HepG2 (cell line): ENCODE measurements around the gene CLTCL1. TPM values are rescaled to one million over a fixed set of nuclear protein-coding genes. Genes with fewer than 3 reads are reported as not detected.

ENCODE experiments used
- ATAC-seq: fragments of 200-7000 bp; cut with Tn5 transposase; 3 replicates; pipeline ENCODE4 v1.9.1; 2020; ENCODE audit warnings: mild to moderate bottlenecking, moderate library complexity
- BruUV-seq: library from RNA; stranded (reverse); fragments of 400-500 nt; replicated peaks from 2 replicates; lab custom pipeline; 2021; lab: Mats Ljungman, UMichigan
- CTCF ChIA-PET: fragments of 300-600 bp; formaldehyde crosslinking; extraction: SDS; loops from one replicate; lab custom pipeline; 2021; ENCODE audit warnings: low total read pairs, inconsistent platforms, low intra/inter-chr PET ratio; lab: Yijun Ruan, JAX
- POLR2A ChIA-PET: fragments of 350-600 bp; sonication (Branson Sonifier 250); formaldehyde crosslinking; loops from one replicate; lab custom pipeline; 2020; ENCODE audit warnings: antibody characterized with exemption, inconsistent platforms; lab: Yijun Ruan, JAX
- DNase-seq: peaks from one replicate; pipeline ENCODE4 v3.0.0-alpha.2; 2015; ENCODE audit warnings: low spot score
- FAIRE-seq: peaks from 3 replicates; lab custom pipeline; 2011; peaks lifted over from hg19 to GRCh38; lab: Jason Lieb, UNC
- H2AFZ ChIP-seq: one replicate; pipeline ENCODE4 v1.6.1; 2011; ENCODE audit warnings: low read length, inconsistent platforms
- H3K27ac ChIP-seq: fragments of 300-600 bp; 3 replicates; pipeline ENCODE4 v1.8.0; 2011; ENCODE audit warnings: mixed run types, mild to moderate bottlenecking, mixed read lengths, low read length, inconsistent platforms; ENCODE audit not compliant: insufficient read depth; ENCODE audit errors: extremely low read length
- H3K27me3 ChIP-seq, 2 experiments: fragments of 200-600 bp in 1 of 2; 2 replicates in 1 of 2; 3 replicates in 1 of 2; pipeline versions ENCODE4 v1.6.0 to v1.8.0; 2011; ENCODE audit warnings: low read length in 2 of 2, mild to moderate bottlenecking in 2 of 2, moderate library complexity in 2 of 2, inconsistent platforms in 1 of 2; ENCODE audit not compliant: insufficient read depth in 2 of 2, control insufficient read depth in 1 of 2
- H3K36me3 ChIP-seq, 2 experiments: fragments of 200-600 bp in 1 of 2; replicated peaks in 1 of 2; 2 replicates in 1 of 2; 3 replicates in 1 of 2; pipeline versions ENCODE4 v1.5.1 to v1.8.0; 2011; ENCODE audit warnings: low read length in 2 of 2, inconsistent platforms in 1 of 2; ENCODE audit not compliant: insufficient read depth in 2 of 2, control insufficient read depth in 1 of 2
- H3K4me1 ChIP-seq: 2 replicates; pipeline ENCODE4 v1.5.1; 2012; ENCODE audit warnings: low read length, inconsistent platforms; ENCODE audit not compliant: insufficient read depth
- H3K4me2 ChIP-seq: 2 replicates; pipeline ENCODE4 v1.6.0; 2011; ENCODE audit warnings: low read depth, low read length, inconsistent platforms
- H3K4me3 ChIP-seq, 3 experiments: fragments of 200-600 bp in 1 of 3; sonication (generic), shearing (Covaris generic) in 1 of 3; replicated peaks in 1 of 3; 2 replicates each; pipeline ENCODE4 v1.5.1; 2011 to 2016; ENCODE audit warnings: low read length in 3 of 3, inconsistent platforms in 2 of 3, low read depth in 2 of 3, mild to moderate bottlenecking in 2 of 3, control low read depth in 1 of 3, mixed read lengths in 1 of 3; ENCODE audit not compliant: insufficient read depth in 1 of 3
- H3K79me2 ChIP-seq: one replicate; pipeline ENCODE4 v1.6.1; 2011; ENCODE audit warnings: low read length, inconsistent platforms; ENCODE audit not compliant: insufficient read depth
- H3K9ac ChIP-seq: 2 replicates; pipeline ENCODE4 v1.6.0; 2011; ENCODE audit warnings: mild to moderate bottlenecking, low read depth, low read length, inconsistent platforms; ENCODE audit not compliant: insufficient read depth
- H3K9me3 ChIP-seq: 2 replicates; pipeline ENCODE4 v1.5.1; 2012; ENCODE audit warnings: mild to moderate bottlenecking, low read length
- H4K20me1 ChIP-seq: 2 replicates; pipeline ENCODE4 v1.6.0; 2011; ENCODE audit warnings: inconsistent platforms, mild to moderate bottlenecking, low read length, moderate library complexity; ENCODE audit not compliant: insufficient read depth
- AGO2 ChIP-seq: fragments of 200-400 bp; formaldehyde crosslinking; optimal IDR thresholded peaks from 2 replicates; pipeline ENCODE3; 2017; ENCODE audit warnings: mild to moderate bottlenecking, low read depth, low read length, moderate library complexity
- IKZF4 ChIP-seq: sonication (generic); formaldehyde crosslinking; IDR thresholded peaks from 2 replicates; pipeline ENCODE4 v1.5.1; 2020; ENCODE audit warnings: borderline replicate concordance, mild to moderate bottlenecking, low read depth, missing genetic modification reagents; ENCODE audit errors: not compliant biosample characterization
- PAX8 ChIP-seq: sonication (generic); formaldehyde crosslinking; IDR thresholded peaks from 2 replicates; pipeline ENCODE4 v1.8.0; 2022; ENCODE audit warnings: mild to moderate bottlenecking, missing genetic modification reagents, borderline replicate concordance
- SOX5 ChIP-seq: IDR thresholded peaks from 2 replicates; pipeline ENCODE4 v1.6.1; 2016; ENCODE audit warnings: borderline replicate concordance
- TBX2 ChIP-seq: sonication (generic); formaldehyde crosslinking; IDR thresholded peaks from 2 replicates; pipeline ENCODE4 v1.5.0; 2020; ENCODE audit warnings: missing genetic modification reagents, mild to moderate bottlenecking, borderline replicate concordance
- TGIF2 ChIP-seq: IDR thresholded peaks from 2 replicates; pipeline ENCODE4 v1.6.1; 2016; ENCODE audit warnings: control low read depth, missing compliant biosample characterization
- ZC3H13 ChIP-seq: sonication (generic); formaldehyde crosslinking; IDR thresholded peaks from 2 replicates; pipeline ENCODE4 v1.8.1; 2023; ENCODE audit warnings: mild to moderate bottlenecking, missing genetic modification reagents, moderate library complexity
- ZNF598 ChIP-seq: sonication (generic); formaldehyde crosslinking; IDR thresholded peaks from 2 replicates; pipeline ENCODE4 v1.5.1; 2020; ENCODE audit warnings: mild to moderate bottlenecking, missing genetic modification reagents, borderline replicate concordance
- ZNF619 ChIP-seq: sonication (generic); formaldehyde crosslinking; IDR thresholded peaks from 2 replicates; pipeline ENCODE4 v1.4.0; 2020; ENCODE audit warnings: mild to moderate bottlenecking, missing genetic modification reagents
- ZNF709 ChIP-seq: sonication (generic); formaldehyde crosslinking; IDR thresholded peaks from 2 replicates; pipeline ENCODE4 v1.5.0; 2020; ENCODE audit warnings: mild to moderate bottlenecking, missing genetic modification reagents
- ZNF839 ChIP-seq: sonication (generic); formaldehyde crosslinking; IDR thresholded peaks from 2 replicates; pipeline ENCODE4 v1.4.0; 2020; ENCODE audit warnings: missing genetic modification reagents, mild to moderate bottlenecking, borderline replicate concordance
- ZNF883 ChIP-seq: sonication (generic); formaldehyde crosslinking; IDR thresholded peaks from 2 replicates; pipeline ENCODE4 v1.5.1; 2020; ENCODE audit warnings: mild to moderate bottlenecking, missing genetic modification reagents; ENCODE audit errors: not compliant biosample characterization
- WGBS: methylation state at CpG from one replicate; pipeline ENCODE4 v1.1.6; 2017; ENCODE audit warnings: low lambda C conversion rate; 5-methylcytosine and 5-hydroxymethylcytosine counted together
- in situ Hi-C: cut with HindIII; loops from 2 replicates; pipeline ENCODE4 v1.10.0; 2017; ENCODE audit warnings: low pct_unique_long_range_greater_than_20kb; ENCODE audit not compliant: extremely low pct_ligation_motif_present
- intact Hi-C: fragments of 100-400 bp; cut with micrococcal nuclease; formaldehyde crosslinking; loops from one replicate; pipeline ENCODE4 v1.10.0; 2022; ENCODE audit not compliant: unreplicated experiment
- polyA plus RNA-seq, 8 experiments: library from polyadenylated mRNA; depleted of rRNA in 3 of 8; stranded (reverse) in 7 of 8; unstranded in 1 of 8; fragments of >200 nt; fragmentation: Illumina TruSeq in 4 of 8; extraction: Trizol in 4 of 8; gene quantifications; 2 replicates each; pipeline versions ENCODE4 v1.2.1 to v1.2.3, GENCODE V29; 2011 to 2016; ENCODE audit warnings: low read depth in 4 of 8, missing spikeins in 1 of 8, mixed read lengths in 1 of 8; ENCODE audit not compliant: insufficient read depth in 1 of 8
- total RNA-seq, 5 experiments: library from RNA; depleted of rRNA; stranded (reverse); fragments of >200 nt; fragmentation: Illumina TruSeq; extraction: Trizol; gene quantifications; 2 replicates each; pipeline ENCODE4 v1.2.3, GENCODE V29; 2016; ENCODE audit warnings: low read depth in 1 of 5
- TF ChIP-seq, protein P1 (sequence below): sonication (generic); formaldehyde crosslinking; IDR thresholded peaks from 2 replicates; pipeline ENCODE4 v1.5.1; 2020; ENCODE audit warnings: missing genetic modification reagents, mild to moderate bottlenecking, borderline replicate concordance
- TF ChIP-seq, protein P2 (sequence below): IDR thresholded peaks from 2 replicates; pipeline ENCODE4 v1.6.1; 2012; ENCODE audit warnings: low read length, improper control_type of control experiment

The CLTCL1 gene
- total and polyA plus RNA-seq, 2 of the 13 experiments (the other 11 are each of a cell fraction or from before 2014, with no cell fraction given) = 8.1 to 10.9 TPM

- TF ChIP-seq ZNF839 (CRISPR knock-in tag) (no peak), ZNF619 (no peak)
- TF ChIP-seq, protein P1, sequence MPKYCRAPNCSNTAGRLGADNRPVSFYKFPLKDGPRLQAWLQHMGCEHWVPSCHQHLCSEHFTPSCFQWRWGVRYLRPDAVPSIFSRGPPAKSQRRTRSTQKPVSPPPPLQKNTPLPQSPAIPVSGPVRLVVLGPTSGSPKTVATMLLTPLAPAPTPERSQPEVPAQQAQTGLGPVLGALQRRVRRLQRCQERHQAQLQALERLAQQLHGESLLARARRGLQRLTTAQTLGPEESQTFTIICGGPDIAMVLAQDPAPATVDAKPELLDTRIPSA (CRISPR knock-in tag) = no peak
- TF ChIP-seq, protein P2, sequence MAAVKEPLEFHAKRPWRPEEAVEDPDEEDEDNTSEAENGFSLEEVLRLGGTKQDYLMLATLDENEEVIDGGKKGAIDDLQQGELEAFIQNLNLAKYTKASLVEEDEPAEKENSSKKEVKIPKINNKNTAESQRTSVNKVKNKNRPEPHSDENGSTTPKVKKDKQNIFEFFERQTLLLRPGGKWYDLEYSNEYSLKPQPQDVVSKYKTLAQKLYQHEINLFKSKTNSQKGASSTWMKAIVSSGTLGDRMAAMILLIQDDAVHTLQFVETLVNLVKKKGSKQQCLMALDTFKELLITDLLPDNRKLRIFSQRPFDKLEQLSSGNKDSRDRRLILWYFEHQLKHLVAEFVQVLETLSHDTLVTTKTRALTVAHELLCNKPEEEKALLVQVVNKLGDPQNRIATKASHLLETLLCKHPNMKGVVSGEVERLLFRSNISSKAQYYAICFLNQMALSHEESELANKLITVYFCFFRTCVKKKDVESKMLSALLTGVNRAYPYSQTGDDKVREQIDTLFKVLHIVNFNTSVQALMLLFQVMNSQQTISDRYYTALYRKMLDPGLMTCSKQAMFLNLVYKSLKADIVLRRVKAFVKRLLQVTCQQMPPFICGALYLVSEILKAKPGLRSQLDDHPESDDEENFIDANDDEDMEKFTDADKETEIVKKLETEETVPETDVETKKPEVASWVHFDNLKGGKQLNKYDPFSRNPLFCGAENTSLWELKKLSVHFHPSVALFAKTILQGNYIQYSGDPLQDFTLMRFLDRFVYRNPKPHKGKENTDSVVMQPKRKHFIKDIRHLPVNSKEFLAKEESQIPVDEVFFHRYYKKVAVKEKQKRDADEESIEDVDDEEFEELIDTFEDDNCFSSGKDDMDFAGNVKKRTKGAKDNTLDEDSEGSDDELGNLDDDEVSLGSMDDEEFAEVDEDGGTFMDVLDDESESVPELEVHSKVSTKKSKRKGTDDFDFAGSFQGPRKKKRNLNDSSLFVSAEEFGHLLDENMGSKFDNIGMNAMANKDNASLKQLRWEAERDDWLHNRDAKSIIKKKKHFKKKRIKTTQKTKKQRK = no peak
Measured at GRCh38 chr22:19172213-19173046, 119.1 kb downstream of the CLTCL1 start (continued).

GRCh38 chr22:19169947-19170318 is 121.6 kb downstream of the CLTCL1 start:
- POLR2A ChIA-PET = no interaction called here
- H2AFZ ChIP-seq = no peak overlapping the region

More at GRCh38 chr22:19169947-19170318, 121.6 kb downstream of the CLTCL1 start:
- no peaks in the 10 kb centered on the region for H3K36me3 ChIP-seq
- in situ Hi-C loops (no loop called here), intact Hi-C loops (no loop called here)
- TF ChIP-seq TBX2 (CRISPR knock-in tag) (no peak), ZNF883 (CRISPR knock-in tag) (no peak), IKZF4 (CRISPR knock-in tag) (no peak), AGO2 (peak; percentile 61), ZNF709 (CRISPR knock-in tag) (no peak), SOX5 (CRISPR knock-in tag) (no peak), TGIF2 (no peak), ZC3H13 (CRISPR knock-in tag) (0 out of 2 replicates have a peak, but pooled peaks have one; percentile 61), PAX8 (CRISPR knock-in tag) (no peak), ZNF598 (0 out of 2 replicates have a peak, but pooled peaks have one; percentile 32)
- H3K4me1 ChIP-seq = peaks cover 53% of the 10 kb centered on the region
- peak overlapping the region; percentile 57; the same call in 1 of the 2 replicates for H3K9ac ChIP-seq
- DNase-seq = no peak
- CTCF ChIA-PET = no interaction called here
- H3K9me3 ChIP-seq = no peaks in the 10 kb centered on the region
- 0% methylated on average over 1 of the region's 7 CpGs for WGBS
- H3K79me2 ChIP-seq = peaks cover 27% of the 10 kb centered on the region
- H3K27me3 ChIP-seq = peaks cover 7 to 39% of the 10 kb centered on the region in 2 experiments
- ATAC-seq = no peak
- no TSS peak for BruUV-seq
- no peak for FAIRE-seq
- peak overlapping the region; percentile 96 for H3K4me2 ChIP-seq
- H4K20me1 ChIP-seq = peaks cover 22% of the 10 kb centered on the region
- no peak overlapping the region for H3K27ac ChIP-seq
- H3K4me3 ChIP-seq = peak overlapping the region; percentile 44 to 98 (median 52); a peak in 5 of 6 replicates
